Ovary (tissue), 3 donors: ENCODE data around the gene DPF3.

Experiments
- CTCF ChIP-seq, 3 donors: fragments of 450-650 bp in 2 of 3; fragments of 200-600 bp in 1 of 3; IDR thresholded peaks; one replicate each; pipeline versions ENCODE4 v1.5.1 to v1.8.0; 2016 to 2022; ENCODE audit warnings: antibody characterized with exemption in 3 of 3, mild to moderate bottlenecking in 1 of 3
- EP300 ChIP-seq: sonication (generic); formaldehyde crosslinking; IDR thresholded peaks from one replicate; pipeline ENCODE4 v1.6.1; 2017; ENCODE audit warnings: antibody characterized with exemption
- POLR2A ChIP-seq: fragments of 450-650 bp; IDR thresholded peaks from one replicate; pipeline ENCODE4 v1.6.1; 2017; ENCODE audit warnings: antibody characterized with exemption, mild to moderate bottlenecking, moderate library complexity
- donor health status: DM: no; HTN: no; CAD: no.

- TF ChIP-seq CTCF (IDR thresholded peaks at IDR 0.05) (no peak), EP300 (no peak), POLR2A (no peak)
Measured at GRCh38 chr14:72759670-72760069, 134.2 kb downstream of the DPF3 start.
